ENCODE measurements around the gene FRMD3.

FRMD3 gene

GRCh38 chr9:83327323-83327722 is 210.9 kb downstream of the FRMD3 start:
- DNase-seq: no peak

GRCh38 chr9:83323148-83323547 is 215.1 kb downstream of the FRMD3 start:
- no peak for DNase-seq

- DNase-seq: no peak
Observed at GRCh38 chr9:83322438-83322837, 215.8 kb downstream of the FRMD3 start.

GRCh38 chr9:83317244-83317643 is 221.0 kb downstream of the FRMD3 start:
- no peak for DNase-seq

- DNase-seq: no peak
Observed at GRCh38 chr9:83315649-83316048, 222.6 kb downstream of the FRMD3 start.

GRCh38 chr9:83313781-83314180 is 224.4 kb downstream of the FRMD3 start:
- DNase-seq: no peak

GRCh38 chr9:83312537-83312936 is 225.7 kb downstream of the FRMD3 start:
- no peak for DNase-seq

- no peak for DNase-seq
Observed at GRCh38 chr9:83307066-83307724, 231.0 kb downstream of the FRMD3 start.

GRCh38 chr9:83304686-83305085 is 233.5 kb downstream of the FRMD3 start:
- no peak for DNase-seq

GRCh38 chr9:83299571-83299970 is 238.6 kb downstream of the FRMD3 start:
- DNase-seq: no peak

GRCh38 chr9:83299094-83299493 is 239.1 kb downstream of the FRMD3 start:
- DNase-seq: no peak

- DNase-seq: no peak
Observed at GRCh38 chr9:83296123-83296522, 242.1 kb downstream of the FRMD3 start.

- DNase-seq: no peak
Observed at GRCh38 chr9:83294816-83295215, 243.4 kb downstream of the FRMD3 start.

- no peak for DNase-seq
Observed at GRCh38 chr9:83291196-83291595, 247.0 kb downstream of the FRMD3 start.

- no peak for DNase-seq
Observed at GRCh38 chr9:83290692-83291091, 247.5 kb downstream of the FRMD3 start.

- DNase-seq: no peak
Observed at GRCh38 chr9:83287021-83287420, 251.2 kb downstream of the FRMD3 start.

GRCh38 chr9:83285445-83286225 is 252.6 kb downstream of the FRMD3 start:
- no peak for DNase-seq

GRCh38 chr9:83284746-83285145 is 253.5 kb downstream of the FRMD3 start:
- no peak for DNase-seq

GRCh38 chr9:83283528-83283927 is 254.7 kb downstream of the FRMD3 start:
- DNase-seq: no peak

GRCh38 chr9:83281306-83282255 is 256.6 kb downstream of the FRMD3 start:
- no peak for DNase-seq

GRCh38 chr9:83280790-83281189 is 257.4 kb downstream of the FRMD3 start:
- no peak for DNase-seq

GRCh38 chr9:83280268-83280667 is 257.9 kb downstream of the FRMD3 start:
- DNase-seq: no peak

- no peak for DNase-seq
Observed at GRCh38 chr9:83274787-83275186, 263.4 kb downstream of the FRMD3 start.

Data from NCI-H2227 treated with DMSO at 0.1 percent for 48 hours (cell line).